ENCODE data around the gene TAB2. TPM values are rescaled to one million over a fixed set of nuclear protein-coding genes. Genes with fewer than 3 reads are reported as not detected.
"Not testable (repeated sequence)": the region's sequence is repeated elsewhere in the genome, so short reads cannot be mapped to it uniquely, and the experiment has no call there.

TAB2 gene
- total RNA-seq, 1 donor from 2014 or later: 71.3 TPM

DNA sequence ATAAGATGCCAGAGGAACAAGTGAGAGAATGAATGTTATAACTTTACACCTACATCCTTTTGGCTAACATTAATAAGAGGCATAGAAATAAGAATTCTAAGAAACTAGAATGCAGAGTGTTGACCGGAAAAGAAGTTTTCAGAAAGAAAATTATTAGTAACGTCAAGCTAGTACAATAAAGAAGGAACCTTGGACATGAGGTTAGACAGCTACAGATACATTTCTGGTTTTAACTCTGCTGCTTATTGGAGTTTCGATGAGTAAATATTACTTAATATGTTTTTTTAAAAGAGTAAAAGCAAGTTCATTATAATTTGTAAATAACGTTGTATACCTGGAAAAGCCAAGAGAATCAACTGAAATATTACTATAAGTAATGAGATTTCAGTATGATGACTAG lies 22.7 kb downstream of the TAB2 start:
- H3K4me3 Mint-ChIP-seq: no peak overlapping the region
- no peaks in the 10 kb centered on the region for H3K9me3 Mint-ChIP-seq
- TF ChIP-seq, protein P1, sequence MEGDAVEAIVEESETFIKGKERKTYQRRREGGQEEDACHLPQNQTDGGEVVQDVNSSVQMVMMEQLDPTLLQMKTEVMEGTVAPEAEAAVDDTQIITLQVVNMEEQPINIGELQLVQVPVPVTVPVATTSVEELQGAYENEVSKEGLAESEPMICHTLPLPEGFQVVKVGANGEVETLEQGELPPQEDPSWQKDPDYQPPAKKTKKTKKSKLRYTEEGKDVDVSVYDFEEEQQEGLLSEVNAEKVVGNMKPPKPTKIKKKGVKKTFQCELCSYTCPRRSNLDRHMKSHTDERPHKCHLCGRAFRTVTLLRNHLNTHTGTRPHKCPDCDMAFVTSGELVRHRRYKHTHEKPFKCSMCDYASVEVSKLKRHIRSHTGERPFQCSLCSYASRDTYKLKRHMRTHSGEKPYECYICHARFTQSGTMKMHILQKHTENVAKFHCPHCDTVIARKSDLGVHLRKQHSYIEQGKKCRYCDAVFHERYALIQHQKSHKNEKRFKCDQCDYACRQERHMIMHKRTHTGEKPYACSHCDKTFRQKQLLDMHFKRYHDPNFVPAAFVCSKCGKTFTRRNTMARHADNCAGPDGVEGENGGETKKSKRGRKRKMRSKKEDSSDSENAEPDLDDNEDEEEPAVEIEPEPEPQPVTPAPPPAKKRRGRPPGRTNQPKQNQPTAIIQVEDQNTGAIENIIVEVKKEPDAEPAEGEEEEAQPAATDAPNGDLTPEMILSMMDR (IDR thresholded peaks at IDR 0.05; ENCODE audit: unreplicated experiment): no peak
- no peak overlapping the region for H3K27ac Mint-ChIP-seq
- H3K27me3 Mint-ChIP-seq (ENCODE audit: low read depth): no peaks in the 10 kb centered on the region
- H3K36me3 Mint-ChIP-seq: peaks cover 3% of the 10 kb centered on the region
- DNase-seq (ENCODE audit: low spot score in 2 of 2, unreplicated experiment in 2 of 2): no peak
- H3K4me1 Mint-ChIP-seq: peaks cover 41% of the 10 kb centered on the region

GRCh38 chr6:149342525-149342924 lies 25.0 kb downstream of the TAB2 start:
- H3K9me3 Mint-ChIP-seq: no peaks in the 10 kb centered on the region
- peaks cover 8% of the 10 kb centered on the region for H3K36me3 Mint-ChIP-seq
- no peak for DNase-seq (ENCODE audit: low spot score in 2 of 2, unreplicated experiment in 2 of 2)
- no peak overlapping the region for H3K27ac Mint-ChIP-seq
- TF ChIP-seq, protein P1 (IDR thresholded peaks at IDR 0.05; ENCODE audit: unreplicated experiment): no peak
- H3K4me1 Mint-ChIP-seq: peaks cover 29% of the 10 kb centered on the region
- no peaks in the 10 kb centered on the region for H3K27me3 Mint-ChIP-seq (ENCODE audit: low read depth)
- H3K4me3 Mint-ChIP-seq: no peak overlapping the region

DNA sequence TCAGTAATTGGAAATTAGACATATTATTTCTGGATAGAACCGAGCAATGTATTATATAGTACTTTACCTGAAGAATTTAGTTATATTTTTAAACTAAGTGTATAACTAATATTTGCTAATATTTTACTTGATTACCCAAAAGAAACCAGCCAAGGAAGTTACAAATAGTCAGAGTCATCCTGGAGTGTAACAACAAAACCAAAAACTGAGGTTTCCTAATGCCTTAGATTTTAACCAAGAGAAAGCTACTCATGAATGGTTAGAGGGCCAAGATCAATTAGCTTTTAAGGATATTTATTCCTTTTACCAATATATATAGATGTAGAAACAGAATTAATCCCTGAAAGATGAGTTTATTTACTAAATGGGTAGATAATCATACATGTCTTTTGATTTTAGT lies 26.0 kb downstream of the TAB2 start:
- Mint-ChIP-seq H3K36me3 (peaks cover 8% of the 10 kb centered on the region), H3K27ac (no peak overlapping the region), H3K4me1 (peaks cover 19% of the 10 kb centered on the region), H3K4me3 (no peak overlapping the region), H3K27me3 (ENCODE audit: low read depth) (no peaks in the 10 kb centered on the region), H3K9me3 (no peaks in the 10 kb centered on the region)
- TF ChIP-seq, protein P1 (IDR thresholded peaks at IDR 0.05; ENCODE audit: unreplicated experiment): no peak
- DNase-seq (ENCODE audit: low spot score in 2 of 2, unreplicated experiment in 2 of 2): no peak

GRCh38 chr6:149346078-149346477 lies 28.6 kb downstream of the TAB2 start:
- H3K4me1 Mint-ChIP-seq: peaks cover 14% of the 10 kb centered on the region
- peaks cover 7% of the 10 kb centered on the region for H3K36me3 Mint-ChIP-seq
- TF ChIP-seq, protein P1 (IDR thresholded peaks at IDR 0.05; ENCODE audit: unreplicated experiment): no peak
- DNase-seq (ENCODE audit: low spot score in 2 of 2, unreplicated experiment in 2 of 2): no peak
- no peak overlapping the region for H3K4me3 Mint-ChIP-seq
- no peaks in the 10 kb centered on the region for H3K9me3 Mint-ChIP-seq
- no peaks in the 10 kb centered on the region for H3K27me3 Mint-ChIP-seq (ENCODE audit: low read depth)
- H3K27ac Mint-ChIP-seq: no peak overlapping the region

DNA sequence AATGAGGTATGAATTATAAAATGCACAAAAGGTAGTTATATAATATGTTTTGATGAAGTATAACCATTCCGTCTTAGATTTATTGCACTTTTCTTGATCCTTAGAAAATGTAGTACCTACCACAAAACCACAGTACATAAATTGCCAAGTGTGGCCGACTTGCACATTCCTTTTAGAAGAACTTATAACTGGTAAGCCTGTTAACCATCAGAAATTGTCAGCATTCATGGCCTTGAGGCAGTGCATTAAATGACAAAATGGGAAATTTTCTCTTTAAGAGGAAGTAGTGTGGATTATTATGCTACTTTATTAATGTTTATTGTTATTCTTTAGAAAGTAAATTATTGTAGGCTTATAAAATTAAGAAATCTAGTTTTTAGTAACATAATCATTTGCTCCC lies 29.6 kb downstream of the TAB2 start:
- DNase-seq (ENCODE audit: low spot score in 2 of 2, unreplicated experiment in 2 of 2): no peak
- Mint-ChIP-seq H3K27ac (no peak overlapping the region), H3K4me1 (peaks cover 8% of the 10 kb centered on the region), H3K27me3 (ENCODE audit: low read depth) (no peaks in the 10 kb centered on the region), H3K4me3 (no peak overlapping the region), H3K9me3 (no peaks in the 10 kb centered on the region), H3K36me3 (peaks cover 7% of the 10 kb centered on the region)
- TF ChIP-seq, protein P1 (IDR thresholded peaks at IDR 0.05; ENCODE audit: unreplicated experiment): no peak

DNA sequence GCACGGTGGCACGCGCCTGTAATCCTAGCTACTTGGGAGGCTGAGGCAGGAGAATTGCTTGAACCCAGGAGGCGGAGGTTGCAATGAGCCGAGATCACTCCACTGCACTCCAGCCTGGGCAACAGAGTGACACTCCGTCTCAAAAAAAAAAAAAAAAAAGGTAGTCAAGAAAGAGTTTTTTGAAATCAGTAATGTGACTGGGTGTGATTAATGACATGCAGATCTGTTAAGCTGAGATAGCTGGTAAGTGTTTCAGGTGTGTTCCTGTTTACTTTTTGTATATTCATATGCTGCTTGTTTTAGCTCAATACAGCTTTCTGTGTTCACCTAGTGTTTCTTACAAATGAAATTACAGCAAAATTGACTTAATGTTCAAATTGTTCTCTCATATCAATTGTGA lies 31.8 kb downstream of the TAB2 start:
- H3K27me3 Mint-ChIP-seq (ENCODE audit: low read depth); H3K9me3 Mint-ChIP-seq; H3K4me1 Mint-ChIP-seq; DNase-seq (ENCODE audit: low spot score in 2 of 2, unreplicated experiment in 2 of 2); H3K27ac Mint-ChIP-seq; H3K36me3 Mint-ChIP-seq; H3K4me3 Mint-ChIP-seq: not testable (repeated sequence)

All from mesothelial cell of epicardium (in vitro differentiated cells).